Activated T-cell treated with anti-CD3 and anti-CD28 coated beads for 1 hour (primary cell): ENCODE data around the gene SPON1.
A peak's percentile ranks its signal among the peaks of the same experiment; 100 is the strongest.

Experiments used
- DNase-seq: peaks from one replicate; pipeline ENCODE4 v3.0.0-alpha.2; 2020; ENCODE audit warnings: low read depth

Gene SPON1

DNA sequence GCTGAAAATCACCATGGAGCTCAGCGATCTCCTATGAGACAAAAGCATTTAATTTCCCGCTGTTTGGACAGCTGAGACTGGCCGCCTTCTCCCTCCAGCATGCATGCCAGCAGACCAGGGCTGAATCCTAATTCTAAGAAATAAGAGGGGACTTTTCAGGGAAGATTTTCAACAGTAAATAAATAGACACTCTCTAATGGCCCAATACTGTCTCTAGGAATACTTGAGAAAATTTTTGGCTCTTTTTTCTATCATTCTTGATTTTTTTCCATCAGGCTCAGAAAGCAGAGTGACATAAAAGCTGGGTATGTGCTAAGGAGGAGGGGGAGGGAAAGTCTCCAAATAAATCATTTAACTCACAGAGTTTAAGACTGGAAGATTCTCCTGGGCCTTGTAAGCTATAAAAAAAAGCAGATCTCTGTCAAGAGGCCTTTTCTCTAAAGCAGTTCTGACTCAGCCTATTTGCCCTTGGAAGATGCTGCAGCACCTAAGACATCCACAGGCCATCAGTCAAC is 17.6 kb upstream of the SPON1 start:
- DNase-seq: no peak

DNA sequence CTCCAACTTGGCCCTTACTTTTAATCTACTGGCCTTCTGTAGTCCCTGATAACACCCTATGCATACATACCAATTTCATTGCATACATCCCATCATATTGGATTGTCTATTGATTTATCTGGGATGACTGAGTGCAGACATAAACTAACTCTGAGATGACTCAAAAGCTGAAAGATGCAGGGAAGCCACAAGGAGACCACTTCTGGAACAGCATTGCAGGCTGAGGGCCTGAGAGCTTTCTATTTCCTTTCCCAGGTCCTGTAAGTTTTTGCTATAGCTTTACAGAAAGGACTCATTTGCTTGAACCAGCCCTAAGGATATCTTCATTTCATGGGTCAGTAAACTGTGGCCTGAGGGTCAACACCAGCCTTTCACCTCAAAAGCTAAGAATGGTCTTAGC is 15.1 kb upstream of the SPON1 start:
- no peak for DNase-seq

DNA sequence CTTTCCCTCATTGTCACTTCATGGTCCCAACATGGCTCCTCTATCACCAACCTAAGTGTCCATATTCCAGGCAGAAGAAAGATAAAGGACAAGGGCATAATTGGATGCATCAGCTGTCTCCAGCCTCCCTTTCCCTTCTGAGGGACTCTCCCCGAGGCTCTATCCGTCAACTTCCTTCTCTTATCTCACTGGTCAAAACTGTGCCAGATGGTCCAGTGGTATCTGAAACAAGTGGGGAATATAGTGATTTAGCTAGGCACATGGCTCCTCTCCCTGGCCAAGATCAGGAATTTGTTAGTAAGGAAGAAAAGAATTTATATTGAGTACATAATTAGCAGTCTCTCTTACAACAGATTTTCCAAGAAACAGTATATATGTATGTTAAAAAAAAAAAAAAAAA is 12.6 kb upstream of the SPON1 start:
- no peak for DNase-seq

DNA sequence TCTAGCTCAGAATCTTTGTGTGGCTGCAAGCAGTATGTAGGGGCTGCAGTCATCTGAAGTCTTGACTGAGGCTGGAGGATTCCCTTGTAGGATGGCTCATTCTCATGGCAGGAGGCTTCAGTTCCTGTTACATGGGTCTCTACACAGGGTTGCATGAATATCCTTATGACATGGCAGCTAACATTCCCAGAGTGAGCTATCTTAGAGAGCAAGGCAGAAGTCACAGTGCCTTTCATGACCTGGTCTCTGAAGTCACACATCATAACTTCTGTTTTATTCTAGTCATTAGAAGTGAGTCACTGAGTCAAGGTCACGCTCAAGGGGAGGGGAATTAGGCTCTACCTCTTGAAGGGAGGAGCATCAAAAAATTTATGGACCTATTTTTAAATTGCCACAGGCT is 10.3 kb upstream of the SPON1 start:
- DNase-seq: no peak

DNA sequence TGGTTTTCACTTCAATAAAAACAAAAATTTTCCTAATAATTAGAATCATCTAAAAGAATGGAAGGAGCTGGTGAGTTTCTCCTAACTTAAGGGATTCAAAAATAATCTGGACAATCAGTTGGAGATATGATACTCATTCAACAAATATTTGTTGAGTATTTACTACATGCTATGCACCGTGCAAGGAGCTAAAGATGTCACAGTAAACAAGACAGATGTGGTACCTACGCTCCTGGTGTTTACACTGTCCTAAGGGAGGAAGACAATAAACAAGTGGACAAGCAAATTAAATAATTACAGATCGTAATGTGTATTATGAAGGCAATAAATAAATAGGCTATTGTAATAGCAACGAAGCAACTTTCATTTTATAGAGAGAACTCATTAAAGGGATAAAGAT is 9.9 kb upstream of the SPON1 start:
- DNase-seq: no peak

DNA sequence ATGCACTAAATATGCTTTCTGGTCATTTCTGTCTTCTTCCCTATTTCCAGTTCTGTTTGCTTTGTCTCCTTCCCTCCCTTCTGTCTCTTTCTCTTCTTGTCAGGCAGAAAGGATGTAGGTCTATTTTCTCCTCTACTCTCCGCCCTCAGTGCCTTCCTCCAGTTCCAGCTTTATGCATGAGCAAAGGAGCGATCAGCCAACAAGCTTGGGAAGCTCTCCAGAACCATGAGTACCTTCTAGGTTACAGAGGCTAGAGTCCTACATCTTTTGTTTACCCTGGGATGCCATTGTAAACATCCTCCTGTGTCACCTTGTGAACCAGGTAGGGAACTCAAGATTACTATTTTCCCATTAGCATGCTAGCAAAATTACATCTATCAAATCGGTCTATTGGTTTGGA is 7.9 kb upstream of the SPON1 start:
- DNase-seq: no peak

DNA sequence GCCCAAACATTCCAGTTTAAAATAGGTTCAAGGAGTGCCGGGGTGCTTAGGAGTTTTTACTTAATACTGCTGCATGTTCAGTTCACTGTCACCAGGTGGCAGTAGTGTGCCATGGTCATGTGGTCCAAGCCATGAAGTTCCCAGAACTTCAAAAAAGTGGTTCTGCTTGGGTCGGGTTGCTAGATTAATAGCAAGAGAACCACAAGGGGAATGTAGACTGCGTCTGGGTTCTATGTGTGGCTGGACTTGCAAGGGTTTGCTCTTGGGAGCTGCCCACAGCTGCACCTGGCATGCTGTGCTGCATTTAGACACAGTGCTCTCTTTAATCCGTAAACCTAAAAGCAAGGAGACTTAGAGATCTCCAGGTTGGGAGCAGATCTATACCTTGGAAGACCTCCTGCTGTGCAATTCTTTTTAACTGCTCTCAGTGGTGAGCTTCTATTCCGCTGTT is 6.5 kb upstream of the SPON1 start:
- peak; percentile 49 for DNase-seq

DNA sequence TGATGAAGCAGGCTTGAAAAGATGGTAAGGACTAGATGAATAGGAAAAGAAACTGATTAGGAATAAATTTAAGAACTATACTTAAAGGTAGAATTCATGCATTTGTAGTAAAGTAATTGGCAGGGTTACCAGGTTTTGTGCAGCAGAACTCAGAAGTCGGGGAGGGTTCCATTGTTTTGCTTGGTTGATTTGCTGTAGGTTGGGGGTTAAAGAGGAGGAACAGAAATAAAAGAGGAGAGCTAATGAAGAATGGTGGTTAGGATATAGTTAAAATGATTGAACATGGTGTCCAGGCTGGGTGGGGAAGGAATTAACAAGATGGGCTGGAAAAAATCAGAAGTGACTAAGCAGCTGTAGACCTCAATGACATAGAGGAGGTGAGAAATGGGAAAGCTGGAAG is 5.5 kb upstream of the SPON1 start:
- DNase-seq: no peak

DNA sequence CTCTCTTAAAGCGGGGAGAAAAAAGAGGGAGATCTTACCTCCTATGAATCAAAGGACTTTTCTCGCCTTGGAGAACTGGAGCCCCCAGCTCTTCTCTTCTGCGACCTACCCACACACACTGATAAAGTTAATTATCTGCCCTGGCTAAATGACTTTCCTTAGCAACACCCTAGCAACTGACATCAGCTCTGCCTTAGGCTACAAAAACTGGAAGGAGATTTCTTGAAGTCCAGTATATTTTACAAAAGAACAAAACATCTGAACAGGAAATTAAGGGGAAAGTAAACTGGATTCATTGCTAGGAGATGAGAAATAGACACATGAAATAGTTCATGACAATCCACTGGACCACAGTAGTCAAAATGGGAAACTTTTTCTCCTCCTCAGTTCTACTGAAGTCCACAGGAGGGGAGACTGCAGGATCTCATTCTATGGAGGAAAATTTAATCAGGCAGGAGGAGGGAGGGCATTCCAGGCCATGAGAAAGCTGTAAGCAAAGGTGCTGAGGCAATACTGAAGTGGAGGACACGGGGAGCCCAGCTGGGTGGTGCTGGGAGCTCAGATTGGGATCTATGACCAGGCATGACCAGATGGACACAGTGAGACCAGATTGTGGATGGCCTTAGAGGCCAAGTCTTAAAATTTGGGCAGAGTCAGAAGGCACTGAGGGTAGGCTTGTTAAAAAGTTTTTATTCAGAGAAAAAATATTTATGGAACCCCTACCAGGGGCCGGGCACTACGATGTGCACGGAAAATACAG is 3.7 kb upstream of the SPON1 start:
- DNase-seq: no peak

DNA sequence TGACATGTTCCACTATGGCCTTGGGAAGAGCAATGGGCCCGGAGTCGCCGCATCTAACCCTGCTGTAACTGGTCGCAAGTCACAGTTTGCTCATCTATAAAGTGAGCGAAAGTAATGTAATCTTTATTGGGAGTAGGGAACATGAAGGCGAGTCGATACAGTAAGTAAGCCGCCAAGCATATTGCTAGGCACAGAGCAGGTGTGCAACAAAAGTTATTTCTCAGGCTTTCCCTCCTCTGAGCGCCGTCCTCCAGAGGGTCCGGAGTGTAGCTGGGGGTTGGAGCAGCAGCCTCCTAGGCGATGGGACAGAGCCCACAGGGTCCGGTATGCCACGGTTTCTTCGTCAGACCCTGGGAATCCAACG is 343 bp upstream of the SPON1 start:
- DNase-seq: no peak

DNA sequence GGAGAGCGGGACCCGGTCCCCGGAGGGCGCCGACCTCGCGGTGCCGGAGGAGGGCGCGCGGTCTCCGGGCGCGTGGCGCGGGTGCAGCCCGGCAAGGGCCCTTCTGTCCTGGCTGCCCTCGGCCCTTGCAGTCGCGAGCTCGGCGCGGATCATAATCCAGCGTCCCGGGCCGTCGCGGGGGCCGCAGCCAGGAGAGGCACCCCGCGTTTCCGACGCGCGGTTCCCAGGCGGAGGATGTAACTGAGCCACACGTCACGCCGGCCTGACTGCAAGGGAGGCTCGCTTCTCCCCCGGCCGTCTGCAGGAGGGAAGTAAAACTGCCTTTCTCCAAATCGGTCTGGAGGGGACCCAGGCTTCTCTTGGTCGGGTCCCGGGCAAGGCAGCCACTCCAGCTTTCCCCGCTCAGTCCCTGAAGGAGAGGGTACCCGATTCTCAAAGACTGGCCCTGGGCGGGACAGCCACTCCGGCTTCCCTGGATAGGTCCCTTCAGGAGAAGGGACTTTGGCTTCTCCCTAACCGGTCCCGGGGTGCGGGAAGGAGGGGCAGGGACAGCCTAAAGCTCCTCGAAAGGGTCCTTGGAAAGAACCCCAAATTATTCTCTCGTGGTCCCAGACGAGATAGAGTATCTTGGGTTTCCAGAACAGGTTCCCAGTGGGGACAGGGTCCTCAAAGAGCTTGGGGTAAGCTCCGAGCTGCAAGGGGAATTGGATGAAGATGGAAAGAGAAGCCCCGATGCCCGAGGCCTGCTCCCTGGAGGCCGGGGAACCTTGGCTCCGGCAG is 836 bp downstream of the SPON1 start:
- DNase-seq: no peak

DNA sequence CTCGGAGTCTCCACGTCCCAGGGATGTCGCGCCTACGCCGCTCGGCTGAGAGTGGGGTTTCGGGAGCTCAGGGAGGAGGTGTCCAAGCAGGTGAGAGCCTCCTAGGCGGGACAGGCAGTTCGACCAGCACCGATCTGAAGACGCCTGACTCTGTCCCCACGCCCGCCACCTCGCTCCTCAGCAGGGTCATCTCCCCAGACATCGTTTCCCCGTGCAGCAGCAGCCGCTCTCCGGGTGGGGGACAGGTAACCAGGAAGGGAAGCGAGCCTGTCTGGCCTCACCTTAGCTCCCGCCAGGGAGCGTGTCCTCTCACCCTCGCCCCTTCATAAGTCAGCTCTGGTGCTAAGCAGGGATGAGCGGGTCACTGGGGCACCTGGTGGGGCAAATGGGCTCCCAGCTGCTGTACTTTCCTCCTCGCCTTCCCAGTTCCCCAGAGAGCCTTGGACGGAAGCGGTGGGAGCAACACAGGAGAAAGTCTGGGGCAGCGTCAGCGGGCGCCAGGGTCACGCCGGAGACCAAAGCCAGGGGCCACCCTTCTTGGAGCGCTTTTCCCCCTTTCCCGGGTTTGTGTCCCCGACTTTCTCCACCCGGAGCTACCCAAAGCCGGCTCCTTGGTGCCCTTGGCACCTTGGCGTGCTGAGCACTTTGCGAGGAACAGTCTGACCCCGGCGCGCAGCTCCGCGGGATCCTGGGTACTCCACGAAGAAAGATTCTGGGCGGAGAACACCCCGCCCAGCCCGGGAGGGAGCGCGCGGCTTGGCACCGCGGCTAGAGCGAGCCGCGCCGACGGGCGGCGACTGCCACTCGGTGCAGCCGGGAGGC is 1.6 kb downstream of the SPON1 start:
- DNase-seq: no peak

DNA sequence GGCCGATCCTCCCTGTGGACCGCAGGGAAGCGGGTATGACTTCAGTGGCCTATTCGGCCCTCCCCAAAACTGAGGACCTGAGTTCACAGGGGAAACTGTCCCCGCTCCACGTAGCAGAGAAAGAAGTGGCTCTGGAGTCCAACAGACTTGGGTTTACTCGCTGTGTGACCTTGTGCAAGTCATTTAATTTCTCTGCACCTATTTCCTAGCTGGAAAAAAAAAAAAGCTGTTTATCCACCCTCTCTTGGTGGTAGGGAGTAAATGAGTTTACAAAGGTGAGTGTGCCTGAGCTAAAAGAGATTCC is 2.2 kb downstream of the SPON1 start:
- no peak for DNase-seq

DNA sequence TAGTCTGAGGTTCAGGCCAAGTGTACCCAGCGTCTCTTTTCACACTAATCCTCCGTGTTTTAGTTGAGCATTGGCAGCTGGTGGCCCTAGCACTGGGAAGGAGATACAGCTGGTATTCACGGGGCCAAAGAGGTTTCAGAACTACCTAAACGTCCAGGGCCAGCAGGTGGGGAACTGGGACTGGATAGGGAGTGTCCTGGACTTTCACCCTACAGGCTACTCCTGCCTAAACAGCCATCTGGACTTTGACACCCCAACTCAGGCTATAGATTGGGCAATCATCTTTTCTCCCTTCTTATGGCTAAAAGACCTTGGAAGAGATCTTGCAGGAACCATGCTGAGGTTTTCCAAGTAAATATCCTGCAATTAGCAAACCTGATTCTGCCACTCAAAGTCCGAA is 2.8 kb downstream of the SPON1 start:
- DNase-seq: no peak

DNA sequence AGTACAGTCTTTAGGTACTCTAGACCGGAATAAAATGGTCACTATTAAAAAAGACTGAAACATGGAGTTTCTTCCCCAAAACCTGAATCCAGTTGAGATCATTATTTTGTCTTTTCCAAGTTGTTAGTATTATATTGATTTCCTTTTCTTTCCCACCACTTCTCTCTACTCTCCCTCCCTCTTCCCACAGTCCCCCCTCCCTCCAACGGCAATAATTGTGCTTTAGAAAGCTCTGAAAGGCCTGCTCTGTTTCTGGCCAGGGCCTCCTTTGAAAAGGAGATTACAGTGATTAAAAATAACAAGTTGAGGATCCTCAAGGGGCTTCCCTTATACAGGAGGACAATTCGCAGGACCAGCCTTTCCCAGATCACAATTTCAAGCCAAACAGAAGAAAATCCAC is 3.5 kb downstream of the SPON1 start:
- DNase-seq: no peak

DNA sequence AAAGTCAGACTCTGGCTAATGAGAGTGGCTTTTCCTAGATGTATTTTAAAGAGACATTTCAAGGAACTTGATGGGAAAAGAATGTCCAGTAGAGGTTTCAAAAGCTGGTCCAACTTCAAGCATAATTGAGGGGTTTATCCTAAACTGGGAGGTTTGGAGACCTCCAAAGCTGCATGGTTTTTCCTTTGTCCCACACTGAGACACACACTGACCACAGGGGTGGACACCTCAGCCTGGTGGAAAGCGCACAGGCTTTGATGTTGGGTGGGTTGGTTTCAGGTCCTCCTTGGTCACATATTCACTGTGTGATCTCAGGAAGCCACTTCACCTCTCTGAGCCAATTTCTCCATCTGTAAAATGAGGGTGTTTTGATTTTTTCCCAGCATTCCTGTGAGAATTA is 4.0 kb downstream of the SPON1 start:
- no peak for DNase-seq

DNA sequence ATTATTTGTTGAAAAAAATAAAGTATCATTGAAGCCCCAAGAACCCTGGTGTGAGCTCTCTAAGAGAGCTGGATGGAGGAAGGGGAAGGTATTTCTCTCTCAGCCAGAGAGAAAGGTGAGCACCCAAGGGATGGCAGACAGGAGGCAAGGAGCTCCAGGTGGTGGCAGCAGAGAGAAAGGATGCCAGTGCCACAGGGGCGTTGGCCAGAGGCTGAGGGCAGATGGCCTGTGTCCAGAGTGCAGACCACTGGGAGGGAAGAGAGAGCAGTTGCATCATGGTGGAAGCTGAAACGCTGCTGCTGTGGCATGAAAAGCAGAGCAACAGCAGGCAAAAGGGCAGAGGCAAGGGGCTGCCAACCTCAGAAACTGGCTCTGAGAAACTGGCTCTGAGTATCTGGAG is 8.5 kb downstream of the SPON1 start:
- DNase-seq: no peak

DNA sequence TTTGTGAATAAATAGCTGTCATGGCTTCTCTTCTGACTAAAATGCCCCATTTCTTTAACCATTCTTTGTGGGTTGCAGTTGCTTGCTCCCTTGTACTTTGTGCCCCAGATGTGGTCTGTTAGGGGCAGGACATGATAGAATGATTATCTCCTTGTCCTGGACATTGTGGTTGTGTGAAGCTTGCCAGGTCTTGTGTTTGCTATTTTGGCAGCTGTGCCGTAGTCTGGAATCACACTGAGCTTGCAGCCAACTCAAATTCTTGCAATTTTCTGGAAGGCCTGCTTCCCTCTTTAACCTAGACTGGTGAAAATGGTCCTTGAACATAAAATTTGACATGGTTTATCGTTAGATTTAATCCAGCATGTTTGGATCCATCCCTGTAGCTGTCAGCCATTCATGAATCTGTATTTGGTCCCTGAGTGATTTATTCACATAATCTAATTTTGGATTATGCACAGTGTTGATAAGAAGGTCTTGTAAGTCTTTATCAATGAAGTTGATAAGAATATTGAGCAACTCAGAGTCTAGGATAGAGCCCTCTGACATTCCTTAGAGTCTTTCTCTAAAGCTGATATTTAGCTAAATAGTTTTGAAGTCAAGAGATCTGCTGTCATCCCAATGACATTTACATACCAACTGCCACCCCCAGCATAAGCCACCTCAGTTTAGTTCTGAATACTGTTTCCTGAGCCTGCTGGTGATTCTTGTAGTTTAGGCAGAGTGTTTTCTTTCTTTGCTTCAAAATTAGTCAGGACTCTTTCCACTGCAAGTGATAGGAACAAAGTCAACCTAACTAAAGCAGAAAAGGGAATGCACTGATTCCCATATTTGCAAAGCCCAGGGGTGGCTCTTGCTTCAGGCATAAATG is 9.8 kb downstream of the SPON1 start:
- DNase-seq: no peak

DNA sequence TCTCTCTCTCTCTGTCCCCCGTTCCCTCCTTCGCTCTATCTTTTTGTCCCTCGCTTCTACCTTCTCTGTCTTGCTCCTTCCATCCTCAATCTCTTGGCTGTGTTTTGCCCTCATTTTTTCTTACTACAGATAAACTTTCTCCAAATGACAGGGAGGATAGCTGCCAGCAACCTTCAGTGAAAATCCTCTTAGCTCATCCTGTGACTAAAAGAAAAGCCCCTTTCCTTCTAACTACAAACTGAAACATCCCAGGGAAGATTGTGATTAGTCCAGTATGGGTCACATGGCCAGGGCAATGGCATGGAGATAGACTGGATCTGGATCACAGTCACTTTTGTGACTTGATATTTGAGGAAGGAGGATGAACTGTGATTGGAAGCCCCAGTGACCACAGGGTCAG is 10.4 kb downstream of the SPON1 start:
- no peak for DNase-seq

DNA sequence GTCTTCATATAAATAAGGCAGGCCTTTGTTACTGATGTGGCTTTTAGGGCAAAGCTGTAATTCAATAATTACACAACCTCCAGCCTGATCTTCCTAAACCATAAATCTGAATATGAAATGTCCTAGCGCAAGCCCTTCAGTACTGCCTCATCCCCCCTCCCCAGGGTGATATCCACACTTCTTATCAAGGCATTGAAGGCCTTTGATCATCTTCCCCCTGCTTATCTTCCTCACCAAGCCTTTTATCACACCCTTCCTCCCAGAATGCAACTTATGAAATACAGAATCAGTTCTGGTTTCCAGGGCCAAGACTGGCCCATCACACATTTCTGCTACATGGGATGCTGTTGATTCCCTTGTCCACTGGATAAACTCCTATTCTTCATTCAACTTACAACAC is 12.1 kb downstream of the SPON1 start:
- no peak for DNase-seq

DNA sequence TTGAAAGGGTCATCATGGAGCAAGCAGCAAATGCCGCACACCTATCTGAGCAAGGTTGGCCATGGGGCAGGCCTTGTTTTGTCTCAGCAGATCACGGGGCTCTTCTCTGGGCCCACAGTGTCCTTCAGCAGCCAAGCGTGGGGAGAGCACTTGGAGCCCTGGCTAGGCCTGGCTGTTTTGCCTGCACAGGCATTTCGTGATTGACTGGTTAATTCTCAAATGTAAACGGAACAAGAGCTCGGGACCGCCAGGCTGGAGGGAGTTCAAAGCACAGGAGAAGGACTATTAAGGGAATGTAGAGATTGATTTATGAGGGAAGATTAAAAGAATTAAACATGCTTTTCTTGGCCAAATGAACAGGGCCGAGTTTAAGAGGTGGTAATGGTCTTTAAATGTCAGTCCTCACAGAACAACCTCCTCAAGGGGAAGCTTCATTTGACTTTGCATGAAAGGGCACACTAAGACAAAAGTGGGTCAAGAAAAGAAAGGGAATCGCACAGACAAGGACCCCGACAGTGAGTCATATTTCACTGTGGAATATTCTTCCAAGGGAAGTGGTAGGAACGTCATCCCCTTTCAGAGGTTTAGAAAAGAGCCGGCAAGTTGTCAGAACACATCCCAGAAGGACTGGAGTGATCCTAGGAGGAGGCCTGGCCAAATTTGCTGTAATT is 20.7 kb downstream of the SPON1 start:
- no peak for DNase-seq
